Hematopoietic multipotent progenitor cell treated with erythropoietin and hydrocortisone succinate and interleukin-3 and kit ligand, for 15 days (in vitro differentiated cells): ENCODE data around the gene GAD1.

Experiments
- DNase-seq: peaks from one replicate; pipeline ENCODE4 v3.0.0-alpha.2; 2015; ENCODE audit warnings: low spot score

GAD1 gene

GRCh38 chr2:170818036-170818751 is 1.5 kb downstream of the GAD1 start:
- DNase-seq = no peak

DNA sequence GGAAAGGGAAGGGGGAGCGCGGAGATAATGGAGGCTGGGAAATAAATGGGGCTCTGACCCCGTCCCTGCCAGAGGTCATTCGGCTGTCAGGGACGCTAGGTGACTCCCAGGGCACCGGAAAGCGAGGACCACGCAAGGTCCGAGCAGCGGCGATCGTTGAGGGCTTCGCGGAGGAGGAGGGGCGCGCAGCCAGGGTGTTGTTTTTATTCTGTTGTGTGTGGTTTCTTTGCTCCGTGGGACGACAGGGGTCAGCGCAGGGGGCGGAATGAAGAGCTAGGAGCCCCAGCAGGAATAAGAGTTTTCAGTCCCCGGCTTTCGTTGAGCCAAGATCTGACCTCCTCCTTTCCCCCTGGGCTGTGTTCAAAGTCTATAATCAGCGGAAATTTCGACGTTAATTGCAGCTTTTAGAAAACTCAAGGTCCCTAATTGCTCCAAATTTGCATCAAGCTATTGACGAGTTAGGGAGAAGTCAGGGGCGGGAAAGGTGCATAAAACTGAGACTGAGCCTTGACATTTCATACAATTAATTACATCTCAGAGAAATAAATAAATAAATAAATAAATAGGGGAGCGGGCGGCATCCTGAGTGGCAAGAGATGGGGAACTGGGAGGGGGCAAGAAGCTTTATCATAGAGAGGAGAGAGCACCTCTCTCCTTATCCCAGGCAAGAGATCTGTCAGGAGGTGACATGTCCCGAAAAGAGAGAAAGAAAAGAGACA is 2.2 kb downstream of the GAD1 start:
- no peak for DNase-seq

- DNase-seq = no peak
These were observed 3.3 kb downstream of the GAD1 start for GRCh38 chr2:170819680-170820664.

DNA sequence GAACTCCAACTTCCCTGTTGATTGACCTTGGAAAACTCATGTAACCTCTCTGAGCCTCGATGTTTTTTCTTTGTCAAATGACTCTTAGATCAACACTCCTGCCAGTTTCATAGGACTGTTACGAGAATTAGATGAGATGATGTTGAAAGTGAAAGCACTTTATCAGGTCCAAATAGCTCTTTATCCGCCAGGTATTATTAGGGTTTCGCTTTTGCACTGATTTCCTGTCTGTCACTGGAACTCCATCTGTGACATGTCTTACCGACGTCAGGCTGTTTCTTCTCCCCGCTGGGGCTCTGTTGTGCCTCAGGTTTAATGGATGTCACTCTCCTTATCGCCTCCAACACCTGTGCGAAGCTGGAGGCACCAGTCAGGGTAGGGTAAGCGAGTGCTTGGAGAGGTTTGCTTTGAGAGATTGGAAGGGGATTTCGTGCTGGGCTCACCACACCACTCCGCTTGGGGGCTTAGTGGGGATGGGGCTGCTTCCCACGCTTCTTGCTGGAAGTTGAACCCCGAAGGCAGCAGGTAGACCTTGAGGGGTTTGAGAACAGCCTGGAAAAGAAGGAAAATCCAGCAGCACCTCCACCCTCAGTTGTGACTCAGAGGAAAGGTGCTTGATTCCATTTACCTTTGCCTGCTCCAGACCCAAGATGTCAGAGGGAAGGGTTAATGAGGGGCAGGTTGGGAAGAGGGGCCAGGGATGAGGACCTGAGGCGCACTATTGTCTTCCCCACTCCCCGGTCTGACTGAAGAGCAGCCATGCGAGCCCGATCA is 4.3 kb downstream of the GAD1 start:
- DNase-seq = peak; percentile 72

GRCh38 chr2:170821531-170822289 is 5.0 kb downstream of the GAD1 start:
- peak; percentile 42 for DNase-seq

DNA sequence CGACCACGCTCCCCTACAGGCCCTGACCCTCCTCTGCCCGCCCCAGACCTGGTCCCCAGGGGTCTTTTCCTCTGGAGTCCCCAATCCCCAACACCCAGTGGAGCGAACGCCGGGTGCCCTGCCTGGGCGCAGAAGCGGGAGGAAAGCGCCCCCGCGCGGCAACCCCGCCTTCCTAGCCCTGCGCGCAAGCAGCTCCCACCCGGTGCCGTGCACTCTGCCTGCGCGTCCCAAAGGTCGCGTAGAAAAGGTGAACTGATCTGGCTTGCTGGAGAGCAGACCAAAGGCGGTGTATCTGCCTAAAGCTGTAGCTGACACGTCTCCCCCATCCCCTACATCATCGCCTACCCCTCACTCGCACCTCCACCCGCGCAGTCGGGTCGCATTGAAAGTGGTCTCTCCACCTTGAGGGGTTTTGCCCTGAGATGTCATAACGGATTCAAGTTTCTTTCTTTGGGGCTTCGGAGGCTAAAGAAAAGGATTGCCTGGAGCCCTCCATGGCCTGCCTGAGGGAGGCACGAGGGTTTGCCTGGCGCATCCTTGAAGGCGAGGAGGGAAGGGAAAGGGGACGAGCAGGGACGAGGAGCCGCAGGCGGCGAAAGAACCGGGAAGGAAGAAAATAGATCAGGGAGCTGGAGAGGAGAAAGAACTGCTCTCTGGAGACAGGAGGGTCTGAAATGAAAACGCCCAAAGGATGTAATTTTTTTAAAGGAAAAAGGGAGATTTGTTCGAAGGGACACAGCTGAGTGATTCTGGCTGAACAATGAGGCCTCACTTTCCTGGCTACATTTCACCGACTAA is 5.8 kb downstream of the GAD1 start:
- peak; percentile 69 for DNase-seq

DNA sequence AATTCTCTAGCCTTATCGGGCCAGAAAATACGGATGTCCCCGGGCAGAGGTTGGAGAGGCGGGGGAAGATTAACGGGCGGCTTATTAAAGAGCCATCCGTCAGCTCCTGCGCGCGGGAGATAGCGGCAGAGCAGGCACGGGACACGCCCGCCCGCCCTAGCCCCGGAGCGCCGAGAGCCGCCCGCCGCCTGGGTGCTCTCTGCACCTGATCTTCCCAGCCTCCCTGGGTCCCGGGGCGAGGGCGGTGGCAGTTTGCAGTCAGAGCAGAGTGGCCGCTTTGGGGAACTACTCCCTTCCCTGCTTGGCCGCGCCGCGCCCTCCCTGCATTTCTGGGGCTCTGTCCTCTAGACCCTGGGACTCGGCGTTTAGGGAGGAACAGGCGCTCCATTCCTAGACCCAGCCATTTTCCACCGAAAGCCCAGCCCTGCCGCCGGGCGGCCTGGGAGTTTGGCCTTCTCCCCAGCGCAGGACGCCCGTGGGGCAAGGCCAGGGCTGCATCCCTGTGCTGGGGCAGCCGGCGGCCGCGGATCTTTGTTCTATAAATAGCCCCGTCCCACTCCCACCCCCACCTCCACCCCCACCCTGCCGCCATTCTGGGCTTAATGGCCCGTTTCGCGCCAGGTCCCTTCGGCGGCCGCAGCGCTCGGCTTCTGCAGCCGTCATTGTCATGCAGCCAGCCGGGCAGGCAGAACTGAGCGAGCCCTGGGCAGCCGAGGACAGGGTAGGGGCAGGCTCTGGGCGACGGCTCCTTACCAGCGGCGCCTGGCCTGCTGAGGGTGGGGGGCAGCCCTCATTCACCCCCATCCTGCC is 6.6 kb downstream of the GAD1 start:
- peak; percentile 93 for DNase-seq

- no peak for DNase-seq
These were observed 7.2 kb downstream of the GAD1 start for GRCh38 chr2:170823898-170824215.

GRCh38 chr2:170824526-170825015 is 7.9 kb downstream of the GAD1 start:
- no peak for DNase-seq

- no peak for DNase-seq
These were observed 11.3 kb downstream of the GAD1 start for GRCh38 chr2:170827841-170828532.

- DNase-seq = no peak
These were observed 11.8 kb downstream of the GAD1 start for GRCh38 chr2:170828533-170828916.

- no peak for DNase-seq
These were observed 12.3 kb downstream of the GAD1 start for GRCh38 chr2:170829036-170829435.

DNA sequence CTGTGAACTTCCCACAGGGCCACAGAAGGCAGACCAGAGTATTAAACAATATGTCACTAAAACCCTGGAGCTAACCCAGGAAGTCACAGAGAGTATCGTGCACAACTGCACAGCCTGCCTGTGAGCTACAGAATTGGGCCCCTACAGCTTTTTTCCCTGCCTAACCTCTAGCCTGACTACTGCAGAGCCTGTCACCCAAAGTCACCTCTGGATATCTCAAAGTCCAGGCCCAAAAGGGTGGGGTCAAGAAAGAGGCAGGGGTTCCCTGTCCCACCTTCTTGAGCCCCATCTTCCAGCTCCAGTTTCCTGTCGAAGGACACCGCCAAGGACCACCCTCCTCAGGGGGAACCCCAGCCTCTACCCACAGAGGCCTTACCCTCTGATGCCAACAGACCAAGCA is 13.5 kb downstream of the GAD1 start:
- peak; percentile 49 for DNase-seq

DNA sequence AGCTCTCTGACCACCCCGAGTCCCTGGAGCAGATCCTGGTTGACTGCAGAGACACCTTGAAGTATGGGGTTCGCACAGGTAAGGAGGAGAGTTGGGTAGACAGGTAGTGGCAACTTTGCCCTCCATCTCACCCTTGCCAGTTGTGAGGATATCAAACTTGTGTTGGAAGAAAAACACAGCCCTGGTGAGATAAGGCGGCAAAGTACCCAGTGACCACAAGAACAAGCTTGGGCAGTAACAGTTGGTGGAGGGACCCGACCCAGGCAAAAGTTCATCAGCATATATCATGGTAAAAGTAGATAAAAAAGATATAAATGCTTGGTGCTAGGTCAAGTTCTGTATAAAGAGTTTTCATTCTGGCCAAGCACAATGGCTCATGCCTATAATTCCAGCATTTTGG is 14.4 kb downstream of the GAD1 start:
- no peak for DNase-seq

DNA sequence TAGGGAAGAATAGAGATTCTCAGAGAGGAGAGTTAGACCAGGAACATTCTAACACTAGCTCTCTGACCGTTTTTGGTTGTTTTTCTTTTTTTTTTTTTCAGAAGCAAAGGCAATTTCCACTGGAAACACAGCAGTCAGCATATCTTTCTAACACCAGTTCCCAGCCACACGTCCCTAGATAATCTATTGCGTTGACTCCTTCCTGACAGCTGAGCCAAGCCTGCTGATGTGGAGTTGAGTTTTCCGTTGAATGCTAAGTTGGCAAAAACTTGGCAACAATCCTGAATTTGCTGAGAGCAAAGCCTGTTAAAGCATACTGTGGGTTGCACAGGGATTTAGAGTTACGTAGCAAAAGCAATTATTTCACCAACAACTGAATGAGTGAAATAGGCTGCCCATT is 19.3 kb downstream of the GAD1 start:
- DNase-seq = no peak

GRCh38 chr2:170840717-170841210 is 24.1 kb downstream of the GAD1 start:
- no peak for DNase-seq

GRCh38 chr2:170842785-170843184 is 26.1 kb downstream of the GAD1 start:
- DNase-seq = no peak

GRCh38 chr2:170843656-170844055 is 27.0 kb downstream of the GAD1 start:
- no peak for DNase-seq
